Stimulated activated CD8-positive, alpha-beta memory T cell treated with anti-CD3 and anti-CD28 coated beads, Interleukin-7, amount 100 ng/mL, for 1 hour (primary cell): ENCODE measurements around the gene APBA2.
"Not testable (repeated sequence)": the region's sequence is repeated elsewhere in the genome, so short reads cannot be mapped to it uniquely, and the experiment has no call there.

Experiments
- DNase-seq, 2 donors: peaks; one replicate each; pipeline ENCODE4 v3.0.0-alpha.2; 2020; ENCODE audit warnings: low read depth in 2 of 2

Gene APBA2

GRCh38 chr15:28998511-28998910, 112.7 kb downstream of the APBA2 start:
- DNase-seq = no peak

- DNase-seq = no peak
Measured at GRCh38 chr15:29003191-29003839, 117.5 kb downstream of the APBA2 start.

GRCh38 chr15:29003840-29004233, 118.1 kb downstream of the APBA2 start:
- DNase-seq = no peak

GRCh38 chr15:29005931-29006330, 120.2 kb downstream of the APBA2 start:
- DNase-seq = no peak

- DNase-seq = no peak
Measured at GRCh38 chr15:29008846-29009245, 123.1 kb downstream of the APBA2 start.

GRCh38 chr15:29012097-29012496, 126.3 kb downstream of the APBA2 start:
- DNase-seq = no peak

- DNase-seq = no peak
Measured at GRCh38 chr15:29014493-29014892, 128.7 kb downstream of the APBA2 start.

- DNase-seq = no peak
Measured at GRCh38 chr15:29016518-29016917, 130.7 kb downstream of the APBA2 start.

GRCh38 chr15:29018120-29018805, 132.5 kb downstream of the APBA2 start:
- DNase-seq = no peak

GRCh38 chr15:29018995-29019976, 133.5 kb downstream of the APBA2 start:
- no peak for DNase-seq

- DNase-seq = no peak
Measured at GRCh38 chr15:29021857-29022256, 136.1 kb downstream of the APBA2 start.

- no peak for DNase-seq
Measured at GRCh38 chr15:29024662-29025061, 138.9 kb downstream of the APBA2 start.

GRCh38 chr15:29025411-29025810, 139.6 kb downstream of the APBA2 start:
- not testable (repeated sequence) for DNase-seq

GRCh38 chr15:29028158-29028557, 142.4 kb downstream of the APBA2 start:
- DNase-seq = not testable (repeated sequence)

- DNase-seq = no peak
Measured at GRCh38 chr15:29029651-29030195, 143.9 kb downstream of the APBA2 start.

- DNase-seq = no peak
Measured at GRCh38 chr15:29031502-29032228, 145.9 kb downstream of the APBA2 start.

- no peak for DNase-seq
Measured at GRCh38 chr15:29032229-29032625, 146.5 kb downstream of the APBA2 start.

GRCh38 chr15:29032751-29033150, 147.0 kb downstream of the APBA2 start:
- DNase-seq = no peak

- no peak for DNase-seq
Measured at GRCh38 chr15:29034151-29034550, 148.4 kb downstream of the APBA2 start.

GRCh38 chr15:29034593-29035335, 149.0 kb downstream of the APBA2 start:
- no peak for DNase-seq
